Measurements from ENCODE around the gene PON3. TPM values are rescaled to one million over a fixed set of nuclear protein-coding genes. Genes with fewer than 3 reads are reported as not detected.

The PON3 gene
- total and polyA plus RNA-seq, 2 of the 13 experiments (the other 11 are each of a cell fraction or from before 2014, with no cell fraction given) = 23.6 to 37.8 TPM

GRCh38 chr7:95396136-95397032 is at the start of gene PON3 (continued):
- TF ChIP-seq TRIM22 (IDR thresholded peaks at IDR 0.05) (no peak), ZNF468 (CRISPR knock-in tag; IDR thresholded peaks at IDR 0.05) (no peak), ZBTB3 (CRISPR knock-in tag; IDR thresholded peaks at IDR 0.05; ENCODE audit: borderline replicate concordance, low read depth) (no peak; the same call in none of the 2 replicates), TAF15 (IDR thresholded peaks at IDR 0.05; ENCODE audit: low read depth, low read length, poor library complexity, severe bottlenecking) (no peak), NBN (conservative IDR thresholded peaks at IDR 0.05) (no peak), ZNF451 (CRISPR knock-in tag; IDR thresholded peaks at IDR 0.05) (no peak; the same call in 1 of the 2 replicates), ZNF430 (CRISPR knock-in tag; IDR thresholded peaks at IDR 0.05) (peak; percentile 86), XRCC5 (optimal IDR thresholded peaks at IDR 0.05; ENCODE audit: low read length) (peak; percentile 50), NFRKB (IDR thresholded peaks at IDR 0.05) (no peak), TCF12 (IDR thresholded peaks at IDR 0.05) (no peak), TCF12 (CRISPR knock-in tag; IDR thresholded peaks at IDR 0.05) (peak; percentile 90), ZNF136 (CRISPR knock-in tag; IDR thresholded peaks at IDR 0.05; ENCODE audit: low read depth) (no peak), NR3C1 (CRISPR knock-in tag; IDR thresholded peaks at IDR 0.05) (no peak), PBX3 (CRISPR knock-in tag; IDR thresholded peaks at IDR 0.05; ENCODE audit: borderline replicate concordance) (peak; percentile 68; the same call in 1 of the 2 replicates), CSRNP2 (CRISPR knock-in tag; conservative IDR thresholded peaks at IDR 0.05; ENCODE audit: low read depth) (no peak), E2F2 (CRISPR knock-in tag; IDR thresholded peaks at IDR 0.05; ENCODE audit: borderline replicate concordance) (peak; percentile 81), ZMAT5 (CRISPR knock-in tag; IDR thresholded peaks at IDR 0.05; ENCODE audit: borderline replicate concordance, low read depth) (no peak), ZNF232 (CRISPR knock-in tag; IDR thresholded peaks at IDR 0.05; ENCODE audit: borderline replicate concordance) (peak; percentile 81; the same call in 1 of the 2 replicates), ZNF589 (CRISPR knock-in tag; conservative IDR thresholded peaks at IDR 0.05) (no peak), RFXANK (CRISPR knock-in tag; IDR thresholded peaks at IDR 0.05) (no peak), MAZ (IDR thresholded peaks at IDR 0.05; ENCODE audit: borderline replicate concordance, low read depth, low read length) (peak; percentile 60; the same call in 1 of the 2 replicates), MAZ (CRISPR knock-in tag; IDR thresholded peaks at IDR 0.05; ENCODE audit: low read depth) (peak; percentile 84), ZNF12 (CRISPR knock-in tag; IDR thresholded peaks at IDR 0.05) (no peak), PAWR (CRISPR knock-in tag; IDR thresholded peaks at IDR 0.05; ENCODE audit: borderline replicate concordance) (no peak), ZNF547 (CRISPR knock-in tag; IDR thresholded peaks at IDR 0.05) (0 out of 2 replicates have a peak, but pooled peaks have one; percentile 53)

Measured in HepG2 (cell line).